Fibroblast of lung (primary cell): Measurements from ENCODE around the gene SLC6A19. TPM values are rescaled to one million over a fixed set of nuclear protein-coding genes. Genes with fewer than 3 reads are reported as not detected.

ENCODE experiments used
- DNase-seq, 2 donors: peaks; one replicate each; pipeline versions ENCODE4 v3.0.0 to v3.0.0-alpha.2; 2010; ENCODE audit warnings: low read depth in 2 of 2
- H2AFZ ChIP-seq: 2 replicates; pipeline ENCODE4 v1.5.1; 2012; ENCODE audit warnings: low read length, control low read depth, inconsistent platforms
- H3K27ac ChIP-seq: 2 replicates; pipeline ENCODE4 v1.5.1; 2011; ENCODE audit warnings: low read length, control low read depth; ENCODE audit not compliant: insufficient read depth
- H3K27me3 ChIP-seq: 2 replicates; pipeline ENCODE4 v1.5.1; 2011; ENCODE audit warnings: mild to moderate bottlenecking, low read length; ENCODE audit not compliant: control insufficient read depth, insufficient read depth
- H3K36me3 ChIP-seq: 2 replicates; pipeline ENCODE4 v1.5.1; 2011; ENCODE audit warnings: low read length; ENCODE audit not compliant: control insufficient read depth, insufficient read depth
- H3K4me1 ChIP-seq: 2 replicates; pipeline ENCODE4 v1.5.1; 2011; ENCODE audit warnings: low read length; ENCODE audit not compliant: control insufficient read depth, insufficient read depth; ENCODE audit errors: extremely low read depth
- H3K4me2 ChIP-seq: 2 replicates; pipeline ENCODE4 v1.5.1; 2011; ENCODE audit warnings: low read length, control low read depth; ENCODE audit not compliant: insufficient read depth; ENCODE audit errors: extremely low read depth
- H3K4me3 ChIP-seq, 4 experiments: fragments of 200-600 bp in 1 of 4; sonication (generic) in 1 of 4; replicated peaks in 1 of 4; 2 replicates each; pipeline ENCODE4 v1.5.1; 2011 to 2016; ENCODE audit warnings: low read length in 4 of 4, low read depth in 3 of 4, mild to moderate bottlenecking in 3 of 4, control low read depth in 2 of 4, inconsistent platforms in 1 of 4, mixed read lengths in 1 of 4; ENCODE audit not compliant: insufficient read depth in 1 of 4; ENCODE audit errors: control extremely low read depth in 1 of 4
- H3K79me2 ChIP-seq: 2 replicates; pipeline ENCODE4 v1.5.1; 2012; ENCODE audit warnings: mild to moderate bottlenecking, low read length, inconsistent platforms; ENCODE audit not compliant: control insufficient read depth, insufficient read depth
- H3K9ac ChIP-seq: 2 replicates; pipeline ENCODE4 v1.5.1; 2011; ENCODE audit warnings: mild to moderate bottlenecking, low read length, control low read depth; ENCODE audit not compliant: insufficient read depth
- H3K9me3 ChIP-seq: 2 replicates; pipeline ENCODE4 v1.5.1; 2012; ENCODE audit warnings: low read depth, low read length; ENCODE audit not compliant: control insufficient read depth, insufficient read depth
- H4K20me1 ChIP-seq: 2 replicates; pipeline ENCODE4 v1.5.1; 2011; ENCODE audit warnings: low read length; ENCODE audit not compliant: control insufficient read depth, insufficient read depth; ENCODE audit errors: extremely low read depth
- CTCF ChIP-seq, 2 donors: IDR thresholded peaks in 1 of 2; conservative IDR thresholded peaks in 1 of 2; 1 replicate in 1 of 2; 2 replicates in 1 of 2; pipeline ENCODE4 v1.5.1; 2011 to 2012; ENCODE audit warnings: low read length in 2 of 2, control low read depth in 1 of 2, inconsistent platforms in 1 of 2, low read depth in 1 of 2, mild to moderate bottlenecking in 1 of 2
- EZH2 ChIP-seq: IDR thresholded peaks from 2 replicates; pipeline ENCODE4 v1.5.1; 2012; ENCODE audit warnings: low read length, control low read depth, mild to moderate bottlenecking; ENCODE audit errors: missing control alignments
- polyA plus RNA-seq, 2 donors: library from polyadenylated mRNA; depleted of rRNA in 1 of 2; stranded (reverse) in 1 of 2; unstranded in 1 of 2; fragments of >200 nt; gene quantifications; 2 replicates each; pipeline ENCODE4 v1.2.1, GENCODE V29; 2011 to 2012; ENCODE audit warnings: missing spikeins in 1 of 2
- total RNA-seq: library from RNA; depleted of rRNA; stranded (reverse); fragments of >200 nt; gene quantifications from 2 replicates; pipeline ENCODE4 v1.2.1, GENCODE V29; 2014

The SLC6A19 gene
- total and polyA plus RNA-seq, 2 donors (not counting 1 experiment from before 2014, with no cell fraction given): not detected

DNA sequence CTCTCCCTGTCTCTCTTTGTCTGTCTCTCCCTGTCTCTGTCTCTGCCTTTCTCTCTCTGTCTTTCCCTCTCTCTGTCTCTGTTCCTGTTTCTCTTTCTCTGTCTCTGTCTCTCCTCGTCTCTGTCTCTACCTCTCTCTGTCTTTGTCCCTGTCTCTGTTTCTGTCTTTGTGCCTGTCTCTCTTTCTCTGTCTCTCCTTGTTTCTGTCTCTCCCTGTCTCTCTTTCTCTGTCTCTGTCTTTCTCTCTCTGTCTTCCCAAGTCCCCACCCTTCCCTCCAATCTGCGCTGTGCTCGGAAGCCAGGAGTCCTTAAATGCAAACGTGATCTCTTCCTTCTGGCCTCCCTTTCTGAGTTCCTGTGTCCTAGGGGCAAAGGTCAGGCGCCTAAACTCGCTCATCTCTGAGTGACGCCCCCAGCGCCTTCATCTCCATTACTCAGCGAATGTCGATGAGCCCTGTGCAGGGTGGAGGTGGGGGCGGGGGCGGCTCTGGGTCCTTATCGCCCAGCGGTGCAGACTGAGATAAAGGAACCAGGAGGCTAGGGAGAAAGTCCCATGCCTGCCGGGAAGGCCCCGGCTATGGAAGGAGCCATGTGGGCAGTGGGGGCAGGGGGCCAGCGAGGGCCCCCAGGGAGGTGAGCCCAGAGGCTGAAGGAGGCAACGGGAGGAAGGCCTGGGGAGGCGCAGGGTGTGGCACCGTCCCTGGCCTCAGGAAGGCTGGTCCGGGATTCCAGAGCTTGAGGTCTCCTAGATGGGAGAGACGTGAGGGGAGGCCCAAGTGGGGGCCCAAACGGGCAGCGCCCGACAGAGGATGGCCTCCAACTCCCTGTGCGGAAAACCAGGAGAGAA, 1.5 kb upstream of the SLC6A19 start:
- Histone ChIP-seq H3K27me3 (no peaks in the 10 kb centered on the region), H3K27ac (no peak overlapping the region), H2AFZ (no peak overlapping the region), H4K20me1 (no peaks in the 10 kb centered on the region), H3K9ac (no peak overlapping the region), H3K4me1 (no peaks in the 10 kb centered on the region), H3K9me3 (no peaks in the 10 kb centered on the region), H3K36me3 (no peaks in the 10 kb centered on the region), H3K4me3 (no peak overlapping the region), H3K79me2 (no peaks in the 10 kb centered on the region), H3K4me2 (no peak overlapping the region)
- TF ChIP-seq EZH2: no peak
- TF ChIP-seq CTCF (conservative IDR thresholded peaks at IDR 0.05 in 1 of 2, IDR thresholded peaks at IDR 0.05 in 1 of 2; ENCODE audit: low read depth in 1 of 2, low read length in 2 of 2): no peak
- DNase-seq: no peak

- Histone ChIP-seq H3K9me3 (no peaks in the 10 kb centered on the region), H3K27ac (no peak overlapping the region), H2AFZ (no peak overlapping the region), H3K9ac (no peak overlapping the region), H3K4me3 (no peak overlapping the region), H4K20me1 (no peaks in the 10 kb centered on the region), H3K36me3 (no peaks in the 10 kb centered on the region), H3K4me1 (no peaks in the 10 kb centered on the region), H3K79me2 (no peaks in the 10 kb centered on the region), H3K4me2 (no peak overlapping the region), H3K27me3 (no peaks in the 10 kb centered on the region)
- no peak for DNase-seq
- no peak for TF ChIP-seq CTCF (conservative IDR thresholded peaks at IDR 0.05 in 1 of 2, IDR thresholded peaks at IDR 0.05 in 1 of 2; ENCODE audit: low read depth in 1 of 2, low read length in 2 of 2)
- TF ChIP-seq EZH2: no peak
Observed at GRCh38 chr5:1200495-1201326, 684 bp upstream of the SLC6A19 start.
